ENCODE data around the gene RIPOR3.

Gene RIPOR3

DNA sequence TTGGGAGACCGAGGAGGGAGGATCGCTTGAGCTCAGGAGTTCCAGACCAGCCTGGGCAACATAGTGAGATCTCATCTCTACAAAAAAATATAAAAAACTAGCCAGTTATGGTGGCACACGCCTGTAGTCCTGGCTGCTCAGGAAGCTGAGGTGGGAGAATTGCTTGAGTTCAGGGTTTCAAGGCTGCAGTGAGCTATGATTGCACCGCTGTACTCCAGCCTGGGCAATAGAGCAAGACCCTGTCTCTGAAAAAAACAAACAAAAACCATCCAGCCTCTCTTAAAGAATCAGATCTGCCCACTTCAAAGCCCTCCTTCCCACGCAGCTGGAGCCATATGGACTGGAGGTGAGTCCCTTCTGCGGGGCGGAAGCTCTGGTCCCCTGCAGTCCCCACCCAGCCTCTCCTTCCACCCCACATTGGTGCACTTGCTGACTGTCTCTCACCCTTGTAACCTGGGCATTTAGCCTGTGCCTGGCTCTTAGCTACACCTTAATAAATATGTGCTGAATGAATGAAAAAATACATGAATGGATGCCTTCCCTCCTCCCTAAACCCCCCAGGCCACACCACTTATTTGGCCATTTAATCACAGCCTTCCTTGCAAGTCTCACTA lies 32.9 kb upstream of the RIPOR3 start:
- no peak for DNase-seq (ENCODE audit: low read depth in 1 of 2, low spot score in 1 of 2)
- H3K27ac ChIP-seq (replicated peaks): no peak overlapping the region
- TF ChIP-seq GABPA (IDR thresholded peaks at IDR 0.05; ENCODE audit: low read depth): no peak
- TF ChIP-seq, protein P1, sequence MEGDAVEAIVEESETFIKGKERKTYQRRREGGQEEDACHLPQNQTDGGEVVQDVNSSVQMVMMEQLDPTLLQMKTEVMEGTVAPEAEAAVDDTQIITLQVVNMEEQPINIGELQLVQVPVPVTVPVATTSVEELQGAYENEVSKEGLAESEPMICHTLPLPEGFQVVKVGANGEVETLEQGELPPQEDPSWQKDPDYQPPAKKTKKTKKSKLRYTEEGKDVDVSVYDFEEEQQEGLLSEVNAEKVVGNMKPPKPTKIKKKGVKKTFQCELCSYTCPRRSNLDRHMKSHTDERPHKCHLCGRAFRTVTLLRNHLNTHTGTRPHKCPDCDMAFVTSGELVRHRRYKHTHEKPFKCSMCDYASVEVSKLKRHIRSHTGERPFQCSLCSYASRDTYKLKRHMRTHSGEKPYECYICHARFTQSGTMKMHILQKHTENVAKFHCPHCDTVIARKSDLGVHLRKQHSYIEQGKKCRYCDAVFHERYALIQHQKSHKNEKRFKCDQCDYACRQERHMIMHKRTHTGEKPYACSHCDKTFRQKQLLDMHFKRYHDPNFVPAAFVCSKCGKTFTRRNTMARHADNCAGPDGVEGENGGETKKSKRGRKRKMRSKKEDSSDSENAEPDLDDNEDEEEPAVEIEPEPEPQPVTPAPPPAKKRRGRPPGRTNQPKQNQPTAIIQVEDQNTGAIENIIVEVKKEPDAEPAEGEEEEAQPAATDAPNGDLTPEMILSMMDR (IDR thresholded peaks at IDR 0.05; ENCODE audit: insufficient read depth, low read length): no peak
- H3K4me3 ChIP-seq (replicated peaks; ENCODE audit: insufficient read depth, low read length): no peak overlapping the region
- no peaks in the 10 kb centered on the region for H3K27me3 ChIP-seq (ENCODE audit: insufficient read depth, poor library complexity, severe bottlenecking)

- no peak overlapping the region for H3K27ac ChIP-seq (replicated peaks)
- DNase-seq (ENCODE audit: low read depth in 1 of 2, low spot score in 1 of 2): no peak
- H3K4me3 ChIP-seq (replicated peaks; ENCODE audit: insufficient read depth, low read length): no peak overlapping the region
- TF ChIP-seq, protein P2, sequence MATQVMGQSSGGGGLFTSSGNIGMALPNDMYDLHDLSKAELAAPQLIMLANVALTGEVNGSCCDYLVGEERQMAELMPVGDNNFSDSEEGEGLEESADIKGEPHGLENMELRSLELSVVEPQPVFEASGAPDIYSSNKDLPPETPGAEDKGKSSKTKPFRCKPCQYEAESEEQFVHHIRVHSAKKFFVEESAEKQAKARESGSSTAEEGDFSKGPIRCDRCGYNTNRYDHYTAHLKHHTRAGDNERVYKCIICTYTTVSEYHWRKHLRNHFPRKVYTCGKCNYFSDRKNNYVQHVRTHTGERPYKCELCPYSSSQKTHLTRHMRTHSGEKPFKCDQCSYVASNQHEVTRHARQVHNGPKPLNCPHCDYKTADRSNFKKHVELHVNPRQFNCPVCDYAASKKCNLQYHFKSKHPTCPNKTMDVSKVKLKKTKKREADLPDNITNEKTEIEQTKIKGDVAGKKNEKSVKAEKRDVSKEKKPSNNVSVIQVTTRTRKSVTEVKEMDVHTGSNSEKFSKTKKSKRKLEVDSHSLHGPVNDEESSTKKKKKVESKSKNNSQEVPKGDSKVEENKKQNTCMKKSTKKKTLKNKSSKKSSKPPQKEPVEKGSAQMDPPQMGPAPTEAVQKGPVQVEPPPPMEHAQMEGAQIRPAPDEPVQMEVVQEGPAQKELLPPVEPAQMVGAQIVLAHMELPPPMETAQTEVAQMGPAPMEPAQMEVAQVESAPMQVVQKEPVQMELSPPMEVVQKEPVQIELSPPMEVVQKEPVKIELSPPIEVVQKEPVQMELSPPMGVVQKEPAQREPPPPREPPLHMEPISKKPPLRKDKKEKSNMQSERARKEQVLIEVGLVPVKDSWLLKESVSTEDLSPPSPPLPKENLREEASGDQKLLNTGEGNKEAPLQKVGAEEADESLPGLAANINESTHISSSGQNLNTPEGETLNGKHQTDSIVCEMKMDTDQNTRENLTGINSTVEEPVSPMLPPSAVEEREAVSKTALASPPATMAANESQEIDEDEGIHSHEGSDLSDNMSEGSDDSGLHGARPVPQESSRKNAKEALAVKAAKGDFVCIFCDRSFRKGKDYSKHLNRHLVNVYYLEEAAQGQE (IDR thresholded peaks at IDR 0.05; ENCODE audit: insufficient replicate concordance, low read depth): no peak
- TF ChIP-seq, protein P1 (IDR thresholded peaks at IDR 0.05; ENCODE audit: insufficient read depth, low read length): no peak
- no peak for TF ChIP-seq GABPA (IDR thresholded peaks at IDR 0.05; ENCODE audit: low read depth)
- no peak for TF ChIP-seq POLR2AphosphoS5 (IDR thresholded peaks at IDR 0.05; ENCODE audit: low read depth)
- TF ChIP-seq SPI1 (IDR thresholded peaks at IDR 0.05; ENCODE audit: borderline replicate concordance, low read depth): no peak
- no peaks in the 10 kb centered on the region for H3K27me3 ChIP-seq (ENCODE audit: insufficient read depth, poor library complexity, severe bottlenecking)
Measured at GRCh38 chr20:50723672-50724071, 32.3 kb upstream of the RIPOR3 start.

DNA sequence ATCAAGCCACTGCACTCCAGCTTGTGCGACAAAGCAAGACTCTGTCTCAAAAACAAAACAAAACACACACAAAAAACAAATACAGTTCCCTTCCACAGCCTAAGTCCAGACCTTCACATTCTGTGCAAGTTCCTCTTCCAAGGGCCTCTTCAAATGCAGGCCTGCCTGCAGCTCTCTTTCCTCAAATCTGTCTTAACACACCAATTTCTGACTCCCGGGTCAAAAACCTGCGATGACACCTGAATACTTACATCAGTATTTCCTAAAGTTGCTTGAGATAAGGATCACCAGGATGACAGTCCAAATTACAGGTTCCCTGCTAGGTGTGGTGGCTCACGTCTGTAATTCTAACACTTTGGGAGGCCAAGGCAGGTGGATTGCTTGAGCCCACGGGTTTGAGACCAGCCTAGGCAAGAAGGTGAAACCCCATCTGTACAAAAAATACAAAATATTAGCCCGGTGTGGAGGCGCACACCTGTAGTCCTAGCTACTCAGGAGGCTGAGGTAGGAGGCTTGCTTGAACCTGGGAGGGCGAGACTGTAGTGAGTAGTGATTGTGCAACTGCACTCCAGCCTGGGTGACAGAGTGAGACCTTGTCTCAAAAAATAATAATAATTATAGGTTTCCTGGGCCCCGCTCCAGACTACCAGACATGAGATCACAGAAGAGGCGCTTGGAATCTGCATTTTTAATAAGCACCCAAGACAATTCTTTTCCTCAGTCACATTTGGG lies 31.2 kb upstream of the RIPOR3 start:
- no peak overlapping the region for H3K27ac ChIP-seq (replicated peaks)
- H3K4me3 ChIP-seq (replicated peaks; ENCODE audit: insufficient read depth, low read length): no peak overlapping the region
- peak in 1 of 2 experiments; percentile 25 for DNase-seq (ENCODE audit: low read depth in 1 of 2, low spot score in 1 of 2)
- TF ChIP-seq, protein P1 (IDR thresholded peaks at IDR 0.05; ENCODE audit: insufficient read depth, low read length): no peak
- no peak for TF ChIP-seq GABPA (IDR thresholded peaks at IDR 0.05; ENCODE audit: low read depth)
- TF ChIP-seq POLR2AphosphoS5 (IDR thresholded peaks at IDR 0.05; ENCODE audit: low read depth): no peak
- TF ChIP-seq SPI1 (IDR thresholded peaks at IDR 0.05; ENCODE audit: borderline replicate concordance, low read depth): no peak
- TF ChIP-seq, protein P2 (IDR thresholded peaks at IDR 0.05; ENCODE audit: insufficient replicate concordance, low read depth): no peak
- H3K27me3 ChIP-seq (ENCODE audit: insufficient read depth, poor library complexity, severe bottlenecking): no peaks in the 10 kb centered on the region
